Measurements from ENCODE around the gene KANK3. TPM values are rescaled to one million over a fixed set of nuclear protein-coding genes. Genes with fewer than 3 reads are reported as not detected.

Gene KANK3
- total and polyA plus RNA-seq, 9 of the 15 experiments (the other 6 are each of a cell fraction or from before 2014, with no cell fraction given): 0.03 to 0.40 (median 0.08) TPM; not detected in 6

GRCh38 chr19:8321067-8321985 is 21.7 kb downstream of the KANK3 start, which contains the start of the genes NDUFA7 and RPS28 (continued):
- TF ChIP-seq MYNN (IDR thresholded peaks at IDR 0.05): 0 out of 2 replicates have a peak, but pooled peaks have one; percentile 47
- no peak for TF ChIP-seq MYNN (CRISPR knock-in tag; IDR thresholded peaks at IDR 0.05)
- TF ChIP-seq ZNF668 (CRISPR knock-in tag; IDR thresholded peaks at IDR 0.05): no peak
- TF ChIP-seq MCM3 (IDR thresholded peaks at IDR 0.05): no peak
- TF ChIP-seq THAP12 (CRISPR knock-in tag; IDR thresholded peaks at IDR 0.05): peak; percentile 77
- no peak for TF ChIP-seq ZNF253 (CRISPR knock-in tag; conservative IDR thresholded peaks at IDR 0.05)
- no peak for TF ChIP-seq MXD1 (CRISPR knock-in tag; IDR thresholded peaks at IDR 0.05; ENCODE audit: borderline replicate concordance, poor library complexity, severe bottlenecking)
- TF ChIP-seq HMGXB4 (CRISPR knock-in tag; IDR thresholded peaks at IDR 0.05): peak; percentile 60; the same call in 1 of the 2 replicates
- no peak; a peak in 1 of 4 replicates for TF ChIP-seq SRF (CRISPR knock-in tag; IDR thresholded peaks at IDR 0.05)
- no peak for TF ChIP-seq STAG1 (CRISPR knock-in tag; IDR thresholded peaks at IDR 0.05; ENCODE audit: borderline replicate concordance)
- TF ChIP-seq BCL6 (CRISPR knock-in tag; IDR thresholded peaks at IDR 0.05): no peak
- TF ChIP-seq ZBTB9 (CRISPR knock-in tag; IDR thresholded peaks at IDR 0.05): no peak
- TF ChIP-seq ARNT (IDR thresholded peaks at IDR 0.05): no peak
- no peak; the same call in 1 of the 2 replicates for TF ChIP-seq MED1 (CRISPR knock-in tag; IDR thresholded peaks at IDR 0.05; ENCODE audit: borderline replicate concordance)
- TF ChIP-seq ZSCAN29 (IDR thresholded peaks at IDR 0.05): no peak
- peak; percentile 31 to 68; a peak in 2 of 4 replicates for TF ChIP-seq SIN3A (IDR thresholded peaks at IDR 0.05; ENCODE audit: borderline replicate concordance in 2 of 2, control insufficient read depth in 1 of 2, low read depth in 2 of 2, low read length in 2 of 2)
- 0 out of 2 replicates have a peak, but pooled peaks have one; percentile 7 for TF ChIP-seq NBN (IDR thresholded peaks at IDR 0.05; ENCODE audit: low read depth)
- no peak for TF ChIP-seq ZNF41 (CRISPR knock-in tag; conservative IDR thresholded peaks at IDR 0.05)
- TF ChIP-seq HMBOX1 (IDR thresholded peaks at IDR 0.05): peak; percentile 65; the same call in 1 of the 2 replicates

All from K562 (cell line).